Activated CD4-positive, alpha-beta T cell treated with anti-CD3 and anti-CD28 coated beads, Interleukin-2, amount 50 U/mL, for 1 hour (primary cell): Measurements from ENCODE around the gene SUPT3H.

Experiments used
- DNase-seq: peaks from one replicate; pipeline ENCODE4 v3.0.0-alpha.2; 2020

Gene SUPT3H

DNA sequence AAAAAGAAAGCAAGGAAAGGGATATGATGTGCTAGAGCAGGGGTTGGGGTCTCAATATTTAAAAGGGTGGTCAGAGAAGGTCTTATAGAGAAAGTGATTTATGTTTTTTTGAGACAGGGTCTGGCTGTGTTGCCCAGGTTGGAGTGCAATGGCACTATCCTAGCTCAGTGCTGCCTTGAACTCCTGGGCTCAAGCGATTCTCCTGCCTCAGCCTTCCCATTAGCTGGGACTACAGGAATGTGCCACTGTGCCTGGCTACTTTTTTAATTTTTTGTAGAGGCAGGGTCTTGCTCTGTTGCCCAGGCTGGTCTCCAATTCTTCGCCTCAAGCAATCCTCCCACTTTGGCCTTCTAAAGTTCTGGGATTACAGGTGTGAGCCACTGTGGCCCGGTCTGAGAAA lies 557.0 kb downstream of the SUPT3H start:
- no peak for DNase-seq

DNA sequence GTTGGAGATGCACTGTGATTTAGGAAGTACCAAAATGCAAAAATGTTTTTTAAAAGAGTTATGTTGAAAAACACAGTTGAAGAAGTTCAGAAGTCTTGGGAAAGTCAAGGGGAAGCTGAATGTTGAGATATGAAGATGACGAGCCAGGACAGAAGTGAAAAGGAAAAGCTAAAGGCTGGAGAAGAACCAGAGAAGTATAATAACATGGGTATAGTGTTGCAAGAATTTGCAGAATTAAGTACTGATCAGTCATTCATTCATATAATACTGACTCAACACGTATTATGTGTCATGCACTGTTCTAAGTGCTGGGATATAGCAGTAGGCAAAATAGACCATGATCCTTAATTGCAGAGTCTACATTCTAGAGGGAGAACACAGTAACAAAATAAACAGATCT lies 557.4 kb downstream of the SUPT3H start:
- no peak for DNase-seq

DNA sequence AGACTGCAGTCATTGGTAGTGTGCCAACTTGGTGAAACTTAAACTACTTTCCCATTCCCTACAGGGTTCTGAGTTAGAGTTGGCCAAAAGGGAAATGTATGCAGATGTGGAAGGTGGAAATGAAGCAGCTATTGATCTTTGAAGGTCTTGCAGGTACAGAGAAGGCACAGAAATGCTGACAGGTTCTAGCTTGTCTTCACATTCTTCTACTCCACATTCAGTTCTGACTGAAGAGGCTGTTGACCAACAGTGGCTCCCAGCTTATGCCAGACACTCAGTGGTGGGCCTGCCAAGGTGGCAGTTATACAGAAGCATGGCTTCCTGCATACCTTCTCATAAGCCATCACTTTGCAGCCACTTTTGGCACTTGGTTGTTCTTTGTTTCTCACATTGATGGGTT lies 566.3 kb downstream of the SUPT3H start:
- no peak for DNase-seq

DNA sequence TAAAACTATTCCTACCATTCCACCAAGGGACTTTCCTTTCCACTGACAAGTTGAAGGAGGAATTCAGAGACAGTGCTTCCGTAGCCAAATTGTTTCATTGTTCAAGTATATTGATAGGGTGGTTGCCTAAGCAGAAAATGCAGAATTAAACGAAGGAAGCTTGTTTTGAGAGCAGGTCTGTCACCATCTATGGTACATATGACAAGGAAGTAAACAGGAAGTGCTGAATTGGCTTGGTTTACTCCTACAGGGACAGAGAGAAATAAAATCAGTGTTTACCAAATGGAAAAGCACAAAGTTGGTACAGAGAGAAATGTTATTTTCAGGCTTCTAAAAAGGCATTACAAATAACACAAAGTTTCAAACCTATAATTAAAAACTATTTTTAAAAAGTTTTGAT lies 568.5 kb downstream of the SUPT3H start:
- no peak for DNase-seq

DNA sequence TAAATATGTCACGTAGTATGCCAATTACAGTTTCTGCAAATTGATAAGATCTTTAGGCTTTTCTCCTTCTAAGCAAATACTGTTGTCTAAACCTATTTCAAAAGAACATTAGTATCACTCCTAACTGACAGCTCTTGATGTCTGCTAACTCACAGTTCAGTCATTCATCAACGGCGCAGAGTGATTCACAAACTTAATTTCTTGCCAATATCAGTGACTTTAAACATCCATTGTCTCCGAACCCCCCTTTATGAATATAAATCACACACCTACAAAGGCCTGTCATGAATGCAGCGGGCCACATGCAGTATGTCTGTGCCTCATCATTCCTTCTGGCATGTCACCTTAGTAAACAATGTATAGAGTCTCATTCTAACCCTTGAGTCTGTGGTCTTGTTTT lies 569.6 kb downstream of the SUPT3H start:
- DNase-seq, result no peak

DNA sequence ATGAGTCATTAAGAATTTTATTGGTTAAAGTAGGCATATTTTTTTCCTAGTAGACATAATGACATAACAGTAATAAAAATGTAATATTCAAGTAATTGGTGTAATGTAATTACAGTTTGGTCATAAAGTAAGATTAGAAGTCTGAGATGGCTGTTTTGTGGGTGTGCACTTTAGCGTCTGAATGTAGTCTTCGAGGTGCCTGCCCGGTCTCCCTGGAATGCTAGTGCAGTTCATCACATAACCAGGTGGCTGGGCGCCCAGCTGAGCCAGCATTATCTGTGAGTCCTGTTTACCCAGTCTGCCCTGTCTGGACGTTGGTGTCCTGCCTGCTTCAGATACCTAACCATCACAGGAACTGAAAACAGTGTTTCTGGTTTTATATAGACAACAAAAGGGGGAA lies 571.1 kb downstream of the SUPT3H start:
- no peak for DNase-seq

DNA sequence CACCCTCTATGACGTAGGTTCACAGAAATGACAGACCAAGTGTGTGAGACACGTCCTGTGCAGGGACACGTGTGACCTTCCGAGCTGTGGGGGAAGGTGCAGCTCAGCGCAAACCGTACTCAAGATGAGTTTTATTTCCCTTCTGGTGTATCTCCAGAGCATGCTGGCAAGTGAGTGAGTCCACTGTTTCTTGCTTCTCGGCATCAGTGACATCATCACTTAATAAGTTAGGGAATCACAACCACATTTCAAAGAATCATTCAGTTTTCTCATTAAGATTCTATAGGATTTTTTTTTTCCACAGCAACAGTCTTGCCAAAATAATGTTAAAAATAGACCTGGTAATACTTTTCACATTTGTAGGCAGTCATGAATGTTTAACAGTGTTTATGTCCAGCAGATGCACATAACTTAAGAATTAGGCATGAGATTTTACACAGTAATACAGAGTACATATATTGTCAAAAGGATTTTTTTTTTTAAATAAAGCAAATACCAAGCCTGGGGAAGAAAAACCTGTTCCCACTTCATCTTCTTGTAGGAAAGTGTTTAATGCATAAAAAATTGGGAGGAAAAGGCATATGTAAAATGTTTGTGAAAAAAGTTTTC lies 572.4 kb downstream of the SUPT3H start:
- DNase-seq, result no peak

DNA sequence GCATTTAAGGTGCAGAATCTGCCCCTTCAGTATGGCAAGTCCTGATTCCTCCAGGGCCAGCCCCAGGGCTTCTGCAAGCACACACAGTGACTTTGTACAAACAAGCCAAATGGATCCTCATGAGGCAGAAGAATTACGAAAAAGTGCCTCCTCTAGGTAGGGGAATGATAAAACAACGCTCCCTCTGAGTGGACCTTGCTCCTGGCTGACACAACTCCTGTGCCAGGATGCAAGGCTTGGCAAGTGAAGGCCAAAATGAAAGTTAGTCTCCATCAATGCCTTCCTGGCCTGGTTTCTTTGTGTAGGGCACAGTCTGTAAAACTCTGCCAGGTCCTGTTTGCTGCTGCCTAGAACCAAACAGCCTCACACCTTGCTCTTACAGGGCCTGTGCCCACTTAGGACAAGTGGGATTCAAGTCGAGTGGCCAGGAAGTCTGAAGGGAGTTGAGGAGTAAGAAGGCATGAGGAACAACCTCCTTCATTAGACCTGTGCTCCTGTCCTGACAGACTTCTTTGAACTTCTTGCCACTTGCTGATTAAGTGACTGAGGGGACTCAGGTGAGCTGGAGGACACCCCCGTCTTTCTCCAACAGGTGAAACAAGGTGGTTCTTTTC lies 573.1 kb downstream of the SUPT3H start:
- no peak for DNase-seq

DNA sequence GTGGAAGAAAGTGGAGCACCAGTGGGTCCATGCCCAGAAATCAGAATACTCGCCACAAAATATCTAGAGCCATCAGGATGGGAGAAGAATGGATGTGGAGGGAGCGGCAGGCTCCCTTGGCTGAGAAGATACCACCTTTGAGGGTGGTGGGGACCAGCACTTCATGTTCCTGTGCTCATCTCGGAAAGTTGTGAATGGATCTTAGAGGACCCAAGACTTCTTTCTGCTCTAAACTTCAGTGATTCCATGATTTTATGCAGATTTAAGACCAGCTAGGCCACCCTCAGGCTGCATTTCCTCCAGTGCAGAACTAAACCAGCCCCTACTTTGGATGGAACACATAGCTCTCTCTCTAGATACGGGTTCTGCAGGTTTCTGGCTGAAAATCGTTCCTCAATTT lies 573.7 kb downstream of the SUPT3H start:
- DNase-seq, result no peak

DNA sequence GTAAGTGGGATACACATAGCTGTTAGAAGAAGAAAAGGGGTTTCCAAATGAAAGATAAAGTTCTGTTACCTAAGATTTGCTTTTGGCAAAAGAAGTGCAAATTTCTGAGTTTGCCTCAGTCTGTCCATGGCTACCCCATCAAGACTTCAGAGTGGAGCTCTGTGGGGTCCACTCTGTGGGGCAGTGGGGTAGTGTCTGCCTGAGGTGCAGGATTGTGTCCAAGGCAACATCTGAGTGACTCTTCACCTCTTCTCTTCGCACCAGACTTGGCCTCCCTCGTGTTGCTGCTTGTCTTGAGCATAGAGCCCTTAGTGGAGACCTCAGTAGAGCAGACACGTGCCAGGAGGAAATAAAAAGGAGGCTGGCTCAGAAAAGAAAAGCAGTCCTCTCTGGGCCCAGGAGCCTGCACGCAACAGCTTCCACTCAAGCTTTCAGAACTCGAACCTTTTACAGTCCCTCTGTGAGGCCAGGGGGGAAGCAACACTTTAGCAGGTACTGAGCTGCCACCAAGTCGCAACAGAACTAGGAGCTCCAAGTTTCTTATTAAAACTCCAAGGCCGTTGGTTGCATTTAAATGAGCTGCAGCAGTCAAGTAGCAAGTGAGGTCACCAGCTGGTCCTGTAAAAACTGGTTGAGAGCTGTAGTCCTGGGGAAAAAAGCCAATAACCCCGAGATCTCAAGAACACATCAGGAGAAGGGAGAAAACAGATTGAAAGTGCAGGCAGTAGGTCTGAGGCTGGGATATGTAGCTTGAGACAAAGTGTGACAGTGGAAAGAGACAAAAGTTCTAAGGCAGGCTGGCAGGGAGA lies 576.7 kb downstream of the SUPT3H start:
- no peak for DNase-seq

DNA sequence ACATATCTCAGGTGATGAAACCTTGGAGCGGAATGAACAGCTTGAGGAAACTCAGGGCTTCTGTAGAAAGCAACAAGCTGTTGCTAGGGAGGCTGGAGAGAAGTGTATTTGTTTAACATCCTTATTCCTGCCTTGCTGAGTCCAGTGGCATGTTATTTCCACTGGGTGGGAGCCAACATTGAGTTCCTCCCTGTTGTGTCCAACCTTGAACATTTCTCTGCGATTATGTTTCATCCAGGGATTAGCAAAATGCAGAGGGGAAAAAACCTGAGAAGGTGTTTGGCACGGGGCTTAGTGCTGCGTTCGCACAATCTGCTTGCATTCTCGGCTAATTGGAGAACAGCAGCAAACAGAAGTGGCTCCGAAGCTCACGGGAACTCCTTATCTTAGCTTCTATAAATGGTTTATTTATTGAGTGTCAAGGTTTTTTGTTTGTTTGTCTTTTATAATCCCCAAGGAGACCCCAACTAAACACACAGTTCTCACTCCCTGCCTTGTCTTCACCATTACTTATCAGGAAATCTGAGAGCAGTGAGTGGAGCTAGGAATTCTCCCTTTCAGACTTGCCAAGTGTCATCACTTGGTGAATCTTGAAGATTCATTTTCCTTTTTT lies 577.5 kb downstream of the SUPT3H start:
- no peak for DNase-seq

DNA sequence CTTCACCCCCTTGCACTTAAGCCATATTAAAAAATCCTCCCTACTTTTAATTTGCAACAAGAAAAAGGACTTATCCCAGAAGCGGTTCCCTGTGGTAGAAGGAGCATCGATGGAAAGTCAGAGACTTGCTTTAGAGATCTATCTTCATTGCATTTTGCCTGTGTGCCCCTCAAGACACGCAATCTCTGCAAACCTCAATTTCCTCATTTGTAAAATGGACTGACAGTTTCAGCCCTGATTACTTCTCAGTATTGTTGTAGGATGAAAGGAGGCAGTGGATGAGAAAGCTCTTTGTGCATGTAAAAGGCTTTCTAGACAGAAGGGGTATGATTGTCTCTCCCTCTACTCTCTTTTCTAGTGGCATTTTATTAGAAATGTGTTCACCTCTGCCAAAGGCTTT lies 580.0 kb downstream of the SUPT3H start:
- DNase-seq, result no peak

DNA sequence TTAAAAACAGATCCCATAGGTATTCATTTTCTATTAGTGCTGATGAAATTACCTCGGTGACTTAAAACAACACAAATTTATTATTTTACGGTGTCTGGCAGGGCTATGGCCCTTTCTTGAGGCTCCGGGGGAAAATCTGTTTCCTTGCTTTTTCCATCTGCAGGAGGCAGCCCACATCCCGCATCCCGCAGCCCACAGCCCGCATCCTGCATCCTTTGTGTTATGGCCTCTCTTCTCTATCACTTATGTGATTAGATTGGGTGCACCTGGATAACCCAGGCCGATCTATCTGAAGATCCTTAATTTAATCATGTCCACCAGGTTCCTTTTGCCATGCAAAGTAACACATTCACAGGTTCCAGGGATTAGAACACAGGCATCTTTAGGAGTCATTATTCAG lies 582.4 kb downstream of the SUPT3H start:
- no peak for DNase-seq

DNA sequence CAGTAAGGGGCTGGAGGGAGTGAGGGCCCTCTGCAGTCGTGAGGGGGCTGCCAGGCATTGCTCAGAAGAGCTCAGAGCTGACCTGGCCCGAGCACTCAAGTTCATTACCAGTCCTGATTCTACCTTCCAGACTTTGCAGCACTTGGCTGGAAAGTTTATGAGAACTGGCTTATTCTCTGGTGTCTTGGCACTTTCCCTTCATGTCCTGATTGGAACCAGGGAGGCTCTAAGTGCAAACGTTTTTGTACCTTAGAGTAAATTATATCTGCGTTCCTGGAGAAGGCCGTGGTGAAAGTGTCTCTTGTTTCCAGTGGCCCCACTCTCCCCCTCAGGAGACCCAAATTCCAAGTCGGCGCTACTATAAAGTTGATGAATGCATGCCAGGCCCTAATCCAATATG lies 587.9 kb downstream of the SUPT3H start:
- DNase-seq, result no peak

DNA sequence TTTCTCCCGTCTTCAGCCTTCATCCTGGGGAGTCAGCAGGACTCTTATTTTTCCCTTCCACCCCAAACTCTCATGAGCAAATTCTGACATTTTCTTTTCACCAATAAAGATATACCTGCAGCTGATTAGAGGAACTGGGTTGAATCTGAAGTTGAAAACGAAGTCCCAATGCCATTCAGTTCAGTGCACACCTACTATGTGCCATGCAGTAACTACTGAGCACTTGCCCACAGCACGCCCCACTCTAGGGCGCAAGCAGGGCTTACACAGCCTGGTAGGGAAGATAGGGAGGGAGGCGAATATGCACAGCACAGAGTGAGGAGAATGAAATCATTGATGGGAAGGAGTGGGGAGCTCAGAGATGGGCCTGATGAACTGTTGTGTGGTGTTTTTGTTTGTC lies 588.7 kb downstream of the SUPT3H start:
- no peak for DNase-seq

DNA sequence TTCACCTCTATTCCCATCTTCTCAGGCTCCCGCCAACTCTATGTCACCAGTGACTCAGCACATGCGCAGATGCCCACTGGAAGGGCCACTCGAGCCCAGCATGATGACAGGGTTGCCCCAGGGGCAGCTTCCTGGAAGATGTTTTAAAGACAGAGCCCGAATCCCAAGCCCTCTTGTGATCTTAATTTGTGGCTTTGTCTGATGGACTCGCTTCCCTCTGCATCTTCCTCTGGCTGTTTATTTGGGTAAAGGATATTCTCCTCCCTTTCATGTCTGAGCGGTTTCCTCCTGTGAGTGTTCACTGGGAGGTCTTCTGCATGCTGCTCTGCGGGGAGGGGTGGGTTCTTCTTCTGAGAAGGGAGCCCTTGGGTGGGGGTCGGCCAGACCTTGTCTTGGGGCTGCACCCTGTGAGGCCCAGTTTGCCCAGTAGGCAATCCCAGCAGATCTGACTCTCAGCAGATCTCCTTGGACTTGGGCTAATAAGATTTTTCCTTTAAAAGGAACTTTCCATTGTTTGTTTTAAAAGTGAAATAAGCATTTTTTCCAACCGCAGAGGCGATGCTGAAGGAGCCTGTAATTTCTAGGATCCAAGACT lies 589.2 kb downstream of the SUPT3H start:
- no peak for DNase-seq

DNA sequence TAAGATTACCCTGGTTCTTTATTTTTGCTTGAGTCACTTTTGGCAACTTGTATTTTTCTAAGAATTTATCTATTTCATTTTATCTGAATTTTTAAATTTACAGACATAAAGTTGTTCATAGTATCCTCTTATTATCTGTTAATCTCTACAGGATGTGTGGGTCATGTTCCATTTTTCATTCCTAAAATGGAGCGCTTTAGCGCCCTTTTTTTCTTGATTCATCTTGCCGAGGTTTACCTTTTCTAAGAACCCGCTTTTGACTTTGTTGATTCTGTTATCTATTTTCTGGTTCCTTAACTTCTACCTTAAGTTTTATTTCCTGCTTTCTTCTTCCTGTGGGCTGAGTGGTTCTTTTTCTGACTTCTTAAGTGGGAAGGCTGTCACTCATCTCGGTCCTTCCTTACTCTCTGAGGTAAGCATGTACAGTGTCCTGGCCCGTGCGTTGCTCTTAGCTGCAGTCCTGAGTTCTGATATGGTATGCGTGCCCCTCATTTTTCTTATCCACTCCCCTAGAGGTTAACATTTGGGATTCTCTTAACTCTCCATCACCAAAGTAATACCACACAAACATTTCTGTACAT lies 590.4 kb downstream of the SUPT3H start:
- DNase-seq, result no peak

DNA sequence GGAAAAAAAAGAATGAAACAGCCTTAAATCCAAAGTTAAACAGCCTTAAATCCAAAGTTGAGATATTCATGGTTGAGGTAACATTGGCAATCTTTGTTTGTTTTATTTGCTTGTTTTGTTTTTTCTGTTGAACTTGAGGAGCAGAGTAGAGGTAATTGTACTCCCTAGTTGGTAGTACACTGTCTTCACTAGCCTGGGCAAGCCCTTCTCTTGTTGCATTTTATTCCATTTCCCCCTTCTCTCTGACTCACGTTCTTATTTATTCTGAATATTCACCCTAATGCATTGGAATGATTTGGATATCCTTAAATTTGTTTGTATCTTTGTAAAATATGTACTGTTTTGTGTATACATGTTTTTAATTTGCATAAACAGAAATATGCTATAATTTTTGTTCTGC lies 592.6 kb downstream of the SUPT3H start:
- no peak for DNase-seq

DNA sequence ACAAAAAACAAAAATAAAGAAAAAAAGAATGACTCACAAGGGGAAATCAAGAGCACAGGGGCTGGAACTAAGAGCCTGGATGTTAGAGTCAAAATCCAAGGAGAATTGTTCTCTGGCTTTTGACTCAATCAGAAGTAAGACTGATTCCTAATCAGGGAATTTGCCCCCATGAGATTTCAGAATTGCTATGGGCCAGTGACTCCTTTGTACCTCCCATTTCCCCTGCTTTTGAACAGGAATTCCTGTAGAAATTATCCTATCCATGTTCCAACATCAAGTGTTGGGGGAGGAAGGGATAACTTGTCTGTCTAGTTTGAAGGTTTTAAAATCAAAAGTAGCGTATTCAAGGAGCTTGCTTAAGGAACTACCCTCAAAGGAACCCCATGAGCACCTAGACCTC lies 593.5 kb downstream of the SUPT3H start:
- DNase-seq, result no peak

DNA sequence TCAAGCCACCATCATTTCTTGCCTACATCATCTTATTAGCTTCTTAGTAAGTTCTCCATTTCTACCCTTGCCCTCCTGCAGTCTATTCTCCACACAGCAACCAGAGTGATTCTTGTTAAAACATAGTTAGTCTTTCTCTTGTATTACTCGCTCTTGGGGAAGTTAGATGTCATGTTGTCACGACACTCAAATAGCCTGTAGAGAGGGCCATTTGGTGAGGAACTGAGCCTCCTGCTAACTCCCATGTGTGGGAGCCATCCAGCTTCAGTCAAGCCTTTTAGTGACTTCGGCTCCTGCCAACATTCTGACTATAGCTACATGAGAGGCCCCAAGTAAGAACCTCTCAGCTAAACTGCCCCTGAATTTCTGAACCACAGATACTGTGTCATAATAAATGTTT lies 594.8 kb downstream of the SUPT3H start:
- DNase-seq, result no peak

DNA sequence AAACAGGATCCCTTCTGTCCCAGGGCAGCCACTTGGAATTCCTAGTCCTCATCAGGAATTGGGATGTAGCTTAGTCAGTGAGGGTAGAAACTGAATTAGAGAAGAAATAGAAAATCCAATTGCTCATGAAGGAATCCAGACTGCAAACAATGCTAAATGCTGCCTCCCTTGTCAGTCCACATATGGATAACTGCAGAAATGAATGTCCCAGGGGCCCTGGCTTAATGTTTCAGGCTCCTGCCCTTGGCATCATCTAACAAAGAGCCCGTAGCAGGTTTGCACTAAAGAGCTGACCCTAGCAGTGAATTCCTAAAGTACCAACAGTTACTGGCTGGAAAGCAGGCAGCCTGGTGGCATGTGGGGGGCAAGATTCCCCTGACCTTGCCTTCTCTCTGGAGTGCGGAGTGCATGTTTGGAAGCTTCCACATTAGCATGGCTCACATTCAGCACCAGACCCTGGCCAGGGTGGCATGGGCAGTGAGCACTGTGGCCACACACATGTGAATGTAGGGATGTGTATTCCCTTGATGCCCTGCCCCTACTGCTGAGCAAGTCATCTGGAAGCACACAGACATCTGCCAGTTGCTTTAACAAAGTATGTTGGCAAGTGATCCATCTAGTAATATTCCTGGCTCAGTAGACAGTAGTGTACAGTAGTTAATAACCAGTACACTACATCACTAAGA lies 595.7 kb downstream of the SUPT3H start:
- no peak for DNase-seq

DNA sequence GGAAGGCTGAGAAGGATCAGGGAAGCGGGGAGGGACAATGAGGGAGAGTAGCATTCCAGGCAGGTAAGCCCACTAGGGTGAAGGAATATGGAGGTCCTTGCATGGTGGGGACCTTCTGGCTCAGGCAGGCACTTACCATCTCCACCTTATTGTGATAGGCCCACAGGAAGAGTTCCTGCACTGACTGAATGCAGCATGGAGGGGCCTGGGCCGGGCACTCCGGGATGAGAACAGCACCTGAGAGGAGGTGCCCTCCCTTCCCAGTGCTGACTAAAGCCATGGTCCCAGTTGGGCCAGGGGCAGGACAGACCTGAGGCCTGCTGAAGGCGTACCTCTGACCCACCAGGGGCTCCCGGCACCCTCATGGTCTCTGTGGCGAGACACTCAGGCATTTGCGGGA lies 597.6 kb downstream of the SUPT3H start:
- no peak for DNase-seq
